ENCODE measurements around the gene CYTH4.

Gene CYTH4

GRCh38 chr22:37353839-37354238 is 71.5 kb downstream of the CYTH4 start:
- no peak for DNase-seq

- no peak for DNase-seq
These were observed 72.0 kb downstream of the CYTH4 start for GRCh38 chr22:37354261-37354660.

GRCh38 chr22:37354670-37355069 is 72.4 kb downstream of the CYTH4 start:
- DNase-seq, result no peak

GRCh38 chr22:37355174-37355573 is 72.9 kb downstream of the CYTH4 start:
- no peak for DNase-seq

DNA sequence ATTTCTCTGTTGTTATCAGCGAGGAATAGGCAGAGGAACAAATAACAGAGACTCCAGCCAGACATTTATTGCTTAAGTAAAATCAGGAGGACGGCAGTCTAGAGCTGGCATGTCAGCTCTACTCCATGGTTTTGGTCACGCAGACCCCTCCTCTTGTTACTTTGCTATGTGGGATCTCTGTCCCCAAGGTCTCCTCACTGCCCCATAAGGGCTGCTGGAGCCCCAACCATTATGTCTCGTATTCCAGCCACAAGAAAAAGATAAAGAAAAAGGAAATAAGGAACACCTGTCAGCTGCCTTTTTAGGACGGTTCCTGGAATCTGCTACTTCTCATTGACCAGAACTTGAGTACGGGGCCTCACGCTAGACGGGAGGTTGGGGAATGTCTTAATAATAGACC is 74.6 kb downstream of the CYTH4 start:
- no peak for DNase-seq

GRCh38 chr22:37357446-37358075 is 75.3 kb downstream of the CYTH4 start:
- DNase-seq, result no peak

GRCh38 chr22:37358386-37358785 is 76.1 kb downstream of the CYTH4 start:
- DNase-seq, result no peak

DNA sequence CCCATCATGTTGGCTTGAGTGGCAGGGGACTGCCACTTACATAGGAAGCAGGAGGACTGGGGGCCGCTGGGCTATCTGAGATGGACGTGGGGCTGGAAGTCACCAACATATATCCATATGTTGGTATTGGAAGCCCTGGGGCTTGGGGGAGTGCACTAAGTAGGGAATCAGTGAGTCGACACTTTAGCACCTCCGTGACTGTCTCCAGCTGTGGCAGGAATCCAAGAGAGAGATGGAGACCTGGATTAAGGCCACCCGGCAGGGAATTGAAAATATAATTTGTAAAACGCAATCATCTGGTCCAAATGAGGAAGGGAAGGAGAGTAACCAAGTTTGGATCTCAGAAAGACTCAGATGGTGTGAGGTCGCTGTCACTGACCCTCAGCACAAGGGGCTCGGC is 76.6 kb downstream of the CYTH4 start:
- DNase-seq, result no peak

DNA sequence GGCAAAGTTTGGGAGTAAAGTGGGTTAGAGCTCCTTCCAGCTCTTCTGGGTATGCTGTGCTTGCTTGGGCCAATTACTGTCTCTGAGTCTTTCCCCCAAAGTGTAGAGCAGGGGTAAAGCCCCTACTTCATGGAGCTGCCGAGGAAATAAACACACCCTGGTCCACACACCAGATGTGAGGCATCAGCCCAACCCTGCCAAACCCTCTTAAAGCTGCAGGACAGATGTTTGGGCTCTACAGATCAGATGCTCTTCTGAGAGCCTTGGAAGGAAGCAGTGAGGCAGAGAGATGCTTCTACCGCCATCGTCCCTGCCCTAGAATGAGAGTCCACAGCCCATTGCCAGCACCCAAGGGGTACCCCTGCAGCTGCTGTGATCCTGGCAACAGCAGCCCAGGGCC is 80.3 kb downstream of the CYTH4 start:
- DNase-seq, result no peak

GRCh38 chr22:37363261-37363992 is 81.1 kb downstream of the CYTH4 start:
- DNase-seq, result no peak

Measured in HCEC 1CT (cell line).